CD14-positive monocyte (primary cell): ENCODE results near the gene RHPN2. TPM values are rescaled to one million over a fixed set of nuclear protein-coding genes. Genes with fewer than 3 reads are reported as not detected.

Experiments
- DNase-seq, 3 donors: peaks; one replicate each; pipeline ENCODE4 v3.0.0-alpha.2; 2011 to 2022
- H2AFZ ChIP-seq: 2 replicates; pipeline ENCODE4 v1.6.0; 2012; ENCODE audit warnings: mild to moderate bottlenecking, low read depth, low read length, inconsistent platforms; ENCODE audit not compliant: insufficient read depth, poor library complexity, severe bottlenecking
- H3K27ac ChIP-seq, 2 donors: 1 replicate in 1 of 2; 2 replicates in 1 of 2; pipeline ENCODE4 v1.5.1; 2012 to 2013; ENCODE audit warnings: low read length in 2 of 2, control low read depth in 1 of 2, inconsistent platforms in 1 of 2, low read depth in 1 of 2, mild to moderate bottlenecking in 1 of 2
- H3K27me3 ChIP-seq, 2 donors: one replicate each; pipeline versions ENCODE4 v1.6.0 to v1.6.1; 2011 to 2013; ENCODE audit warnings: low read length in 2 of 2; ENCODE audit not compliant: control insufficient read depth in 2 of 2, insufficient read depth in 2 of 2
- H3K36me3 ChIP-seq, 2 donors: replicated peaks in 1 of 2; 1 replicate in 1 of 2; 2 replicates in 1 of 2; pipeline versions ENCODE4 v1.5.1 to v1.6.1; 2012 to 2013; ENCODE audit warnings: low read length in 2 of 2, control low read depth in 1 of 2, inconsistent platforms in 1 of 2, mild to moderate bottlenecking in 1 of 2; ENCODE audit not compliant: insufficient read depth in 2 of 2, control insufficient read depth in 1 of 2
- H3K4me1 ChIP-seq, 2 donors: 1 replicate in 1 of 2; 2 replicates in 1 of 2; pipeline versions ENCODE4 v1.5.1 to v1.6.1; 2012 to 2013; ENCODE audit warnings: low read length in 2 of 2, control low read depth in 1 of 2, inconsistent platforms in 1 of 2, mild to moderate bottlenecking in 1 of 2, moderate library complexity in 1 of 2; ENCODE audit not compliant: insufficient read depth in 2 of 2, control insufficient read depth in 1 of 2
- H3K4me2 ChIP-seq: replicated peaks from 2 replicates; pipeline ENCODE3; 2012; ENCODE audit warnings: low read length, moderate library complexity, mild to moderate bottlenecking; ENCODE audit not compliant: poor library complexity, severe bottlenecking; ENCODE audit errors: extremely low read depth
- H3K4me3 ChIP-seq, 3 experiments: fragments of 200-600 bp in 1 of 3; sonication (generic) in 1 of 3; replicated peaks in 1 of 3; 1 replicate in 2 of 3; 2 replicates in 1 of 3; pipeline ENCODE4 v1.5.1; 2011 to 2013; ENCODE audit warnings: low read length in 3 of 3, mild to moderate bottlenecking in 3 of 3, control low read depth in 2 of 3, low read depth in 2 of 3, inconsistent platforms in 1 of 3, moderate library complexity in 1 of 3
- H3K79me2 ChIP-seq: 2 replicates; pipeline ENCODE4 v1.6.0; 2012; ENCODE audit warnings: mild to moderate bottlenecking, control low read depth, inconsistent platforms, low read length, moderate library complexity; ENCODE audit not compliant: insufficient read depth
- H3K9ac ChIP-seq: 2 replicates; pipeline ENCODE4 v1.6.0; 2017; ENCODE audit warnings: low read length, mild to moderate bottlenecking; ENCODE audit not compliant: insufficient read depth, poor library complexity, severe bottlenecking
- H3K9me3 ChIP-seq, 2 donors: replicated peaks in 1 of 2; 1 replicate in 1 of 2; 2 replicates in 1 of 2; pipeline versions ENCODE4 v1.5.1 to v1.6.1; 2012 to 2013; ENCODE audit warnings: low read length in 2 of 2, control low read depth in 1 of 2; ENCODE audit not compliant: control insufficient read depth in 1 of 2, insufficient read depth in 1 of 2
- H4K20me1 ChIP-seq: 2 replicates; pipeline ENCODE4 v1.6.0; 2012; ENCODE audit warnings: mild to moderate bottlenecking, low read length, control low read depth, moderate library complexity; ENCODE audit not compliant: insufficient read depth
- H3K27ac Mint-ChIP-seq, 7 donors: one replicate each; pipeline ENCODE4 v1.8.0; 2020; ENCODE audit warnings: mild to moderate bottlenecking in 7 of 7, mixed read lengths in 7 of 7, moderate library complexity in 6 of 7, inconsistent platforms in 2 of 7
- H3K27me3 Mint-ChIP-seq, 3 donors: one replicate each; pipeline ENCODE4 v1.8.0; 2021 to 2022; ENCODE audit warnings: low read depth in 3 of 3, mild to moderate bottlenecking in 3 of 3, mixed read lengths in 3 of 3, moderate library complexity in 3 of 3, inconsistent platforms in 1 of 3
- H3K36me3 Mint-ChIP-seq, 2 donors: one replicate each; pipeline ENCODE4 v1.8.0; 2020; ENCODE audit warnings: mixed read lengths in 2 of 2, inconsistent platforms in 1 of 2, mild to moderate bottlenecking in 1 of 2
- H3K4me1 Mint-ChIP-seq: one replicate; pipeline ENCODE4 v1.8.0; 2020; ENCODE audit warnings: mild to moderate bottlenecking, mixed read lengths
- H3K4me3 Mint-ChIP-seq, 2 donors: one replicate each; pipeline ENCODE4 v1.8.0; 2020; ENCODE audit warnings: mild to moderate bottlenecking in 2 of 2, mixed read lengths in 2 of 2, moderate library complexity in 1 of 2
- H3K9me3 Mint-ChIP-seq, 7 donors: one replicate each; pipeline ENCODE4 v1.8.0; 2020 to 2022; ENCODE audit warnings: mixed read lengths in 7 of 7, mild to moderate bottlenecking in 6 of 7, moderate library complexity in 6 of 7, inconsistent platforms in 2 of 7
- CTCF ChIP-seq: fragments of 200-600 bp; IDR thresholded peaks from one replicate; pipeline ENCODE4 v1.8.0; 2022; ENCODE audit warnings: antibody characterized with exemption, mild to moderate bottlenecking
- WGBS: methylation state at CpG from one replicate; pipeline ENCODE4 v1.1.5; 2013; ENCODE audit warnings: missing lambda C conversion rate; ENCODE audit not compliant: insufficient coverage; 5-methylcytosine and 5-hydroxymethylcytosine counted together
- intact Hi-C, 2 donors: fragments of 100-400 bp; cut with micrococcal nuclease; formaldehyde crosslinking; loops; one replicate each; pipeline versions ENCODE4 v1.15.0 to v1.15.1; 2023
- polyA plus RNA-seq, 3 donors: library from polyadenylated mRNA; depleted of rRNA in 1 of 3; unstranded in 2 of 3; stranded (reverse) in 1 of 3; fragments of 300-500 nt in 2 of 3; fragments of >200 nt in 1 of 3; fragmentation: Illumina TruSeq in 2 of 3; gene quantifications; 1 replicate in 2 of 3; 2 replicates in 1 of 3; pipeline ENCODE4 v1.2.3, GENCODE V29; 2012 to 2021

The RHPN2 gene
- polyA plus RNA-seq, 3 donors, result 0.16 to 0.93 (median 0.51) TPM

DNA sequence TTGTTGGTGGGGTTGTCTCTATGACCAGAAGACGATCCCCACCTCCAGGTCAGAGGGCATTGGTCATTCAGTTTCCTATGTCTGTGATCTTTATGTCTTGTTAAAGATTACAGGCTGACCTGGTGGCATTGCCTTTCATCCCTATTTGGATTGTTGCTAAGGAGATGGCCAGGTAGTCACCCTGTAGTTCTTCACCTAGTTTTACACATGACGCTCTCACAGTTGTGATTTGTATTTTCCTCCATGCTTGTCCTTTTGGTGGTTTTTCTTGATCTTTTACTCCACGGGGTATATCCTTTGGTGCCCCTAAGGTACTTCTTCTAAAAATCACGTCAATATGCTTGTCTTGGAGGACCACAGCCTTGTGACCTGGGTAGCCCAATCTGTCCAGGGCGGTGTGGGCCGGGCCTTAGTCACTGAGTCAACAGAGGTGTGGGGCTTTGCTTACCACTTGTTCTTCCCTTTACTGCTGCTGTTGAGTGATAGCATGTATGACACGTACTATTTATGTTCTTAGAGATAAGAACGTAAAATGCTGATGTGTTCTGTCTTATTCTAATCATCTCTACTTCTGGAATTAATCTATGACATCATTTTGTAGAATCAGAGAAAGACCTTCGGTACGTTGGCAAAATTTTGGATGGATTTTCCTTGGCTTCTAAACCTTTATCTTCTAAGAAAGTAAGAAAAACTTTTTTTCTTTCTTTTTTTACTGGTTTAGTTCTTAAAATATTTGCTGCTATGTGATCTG lies 36.4 kb upstream of the RHPN2 start:
- Histone ChIP-seq H3K4me2 (no peak overlapping the region), H2AFZ (no peak overlapping the region), H3K9ac (no peak overlapping the region), H3K27me3 (no peaks in the 10 kb centered on the region), H3K4me3 (no peak overlapping the region), H3K4me1 (no peaks in the 10 kb centered on the region), H3K9me3 (no peaks in the 10 kb centered on the region), H3K27ac (no peak overlapping the region), H3K36me3 (peaks cover 54 to 79% of the 10 kb centered on the region in 2 donors), H4K20me1 (no peaks in the 10 kb centered on the region), H3K79me2 (no peaks in the 10 kb centered on the region)
- H3K27ac Mint-ChIP-seq, result no peak overlapping the region
- no peak for TF ChIP-seq CTCF
- intact Hi-C loops, result no loop called here
- WGBS, result 98% methylated on average over 5 of the region's 10 CpGs
- no peak overlapping the region for H3K4me3 Mint-ChIP-seq
- no peaks in the 10 kb centered on the region for H3K9me3 Mint-ChIP-seq
- H3K27me3 Mint-ChIP-seq, result peaks cover 0 to 1% (median 0%) of the 10 kb centered on the region in 3 donors
- no peaks in the 10 kb centered on the region for H3K4me1 Mint-ChIP-seq
- no peak for DNase-seq
- peaks cover 70 to 91% of the 10 kb centered on the region in 2 donors for H3K36me3 Mint-ChIP-seq

DNA sequence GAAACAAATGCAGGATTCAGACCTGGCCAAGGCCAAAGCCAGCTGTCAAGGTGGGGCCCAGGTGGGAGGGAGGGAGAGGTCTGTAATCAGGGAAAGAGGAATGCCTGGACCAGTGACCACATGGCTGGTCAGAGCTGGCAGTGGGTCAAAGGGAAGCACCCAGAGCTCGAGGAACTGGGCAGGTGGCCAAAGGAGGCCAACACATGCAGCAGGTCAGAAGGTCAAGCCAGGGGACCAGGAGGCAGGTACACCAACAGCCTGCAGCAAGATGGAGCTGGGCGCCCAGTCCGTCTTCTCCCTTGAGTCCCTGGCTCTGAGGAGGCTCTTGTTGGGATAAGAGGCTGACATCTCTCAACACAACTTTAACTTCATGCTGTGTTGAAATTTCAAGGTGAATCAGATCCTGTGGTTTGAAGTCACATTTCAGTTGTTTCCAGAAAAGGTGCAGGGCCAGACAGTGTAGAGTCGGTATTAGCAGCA lies 33.4 kb upstream of the RHPN2 start:
- H3K27me3 Mint-ChIP-seq, result peaks cover 0 to 4% (median 0%) of the 10 kb centered on the region in 3 donors
- Histone ChIP-seq H3K9me3 (no peaks in the 10 kb centered on the region), H2AFZ (no peak overlapping the region), H3K27ac (no peak overlapping the region), H3K9ac (no peak overlapping the region), H4K20me1 (no peaks in the 10 kb centered on the region), H3K79me2 (no peaks in the 10 kb centered on the region), H3K4me2 (no peak overlapping the region), H3K36me3 (peaks cover 75 to 88% of the 10 kb centered on the region in 2 donors), H3K27me3 (no peaks in the 10 kb centered on the region), H3K4me1 (no peaks in the 10 kb centered on the region), H3K4me3 (no peak overlapping the region)
- no peak overlapping the region for H3K27ac Mint-ChIP-seq
- H3K4me1 Mint-ChIP-seq, result no peaks in the 10 kb centered on the region
- H3K4me3 Mint-ChIP-seq, result no peak overlapping the region
- TF ChIP-seq CTCF, result no peak
- H3K36me3 Mint-ChIP-seq, result peaks cover 78 to 97% of the 10 kb centered on the region in 2 donors
- DNase-seq, result no peak
- intact Hi-C loops, result no loop called here
- WGBS, result 66% methylated on average over 2 of the region's 4 CpGs
- no peaks in the 10 kb centered on the region for H3K9me3 Mint-ChIP-seq
